Activated CD4-positive, alpha-beta memory T cell treated with anti-CD3 and anti-CD28 coated beads for 36 hours (primary cell): ENCODE results near the gene CDH12. TPM values are rescaled to one million over a fixed set of nuclear protein-coding genes. Genes with fewer than 3 reads are reported as not detected.

Experiments
- CTCF ChIA-PET: fragments of 350-600 bp; sonication (Branson Sonifier 250); formaldehyde crosslinking; loops from one replicate; lab custom pipeline; 2021; ENCODE audit warnings: antibody characterized with exemption, inconsistent platforms; lab: Charles Lee
- POLR2A ChIA-PET: fragments of 350-600 bp; sonication (Branson Sonifier 250); formaldehyde crosslinking; loops from one replicate; lab custom pipeline; 2021; ENCODE audit warnings: antibody characterized with exemption; lab: Charles Lee
- DNase-seq: peaks from one replicate; pipeline ENCODE4 v3.0.0-alpha.2; 2020
- H3K27ac Mint-ChIP-seq: one replicate; pipeline ENCODE4 v1.8.0; 2021; ENCODE audit warnings: mixed read lengths
- H3K27me3 Mint-ChIP-seq: one replicate; pipeline ENCODE4 v1.8.0; 2021; ENCODE audit warnings: mixed read lengths
- H3K36me3 Mint-ChIP-seq: one replicate; pipeline ENCODE4 v1.8.0; 2021; ENCODE audit warnings: mixed read lengths
- H3K4me1 Mint-ChIP-seq: one replicate; pipeline ENCODE4 v1.8.0; 2021; ENCODE audit warnings: low read depth, mixed read lengths
- H3K4me3 Mint-ChIP-seq: one replicate; pipeline ENCODE4 v1.8.0; 2021; ENCODE audit warnings: mild to moderate bottlenecking, mixed read lengths
- H3K9me3 Mint-ChIP-seq: one replicate; pipeline ENCODE4 v1.8.0; 2021; ENCODE audit warnings: mixed read lengths
- intact Hi-C: fragments of 100-400 bp; cut with micrococcal nuclease; formaldehyde crosslinking; loops from one replicate; pipeline ENCODE4 v1.15.1; 2023
- total RNA-seq, 2 experiments: library from RNA; stranded (reverse); gene quantifications; one replicate each; pipeline ENCODE4 v1.2.3, GENCODE V29; 2021

Gene CDH12
- total RNA-seq, 2 experiments from 2014 or later: not detected

DNA sequence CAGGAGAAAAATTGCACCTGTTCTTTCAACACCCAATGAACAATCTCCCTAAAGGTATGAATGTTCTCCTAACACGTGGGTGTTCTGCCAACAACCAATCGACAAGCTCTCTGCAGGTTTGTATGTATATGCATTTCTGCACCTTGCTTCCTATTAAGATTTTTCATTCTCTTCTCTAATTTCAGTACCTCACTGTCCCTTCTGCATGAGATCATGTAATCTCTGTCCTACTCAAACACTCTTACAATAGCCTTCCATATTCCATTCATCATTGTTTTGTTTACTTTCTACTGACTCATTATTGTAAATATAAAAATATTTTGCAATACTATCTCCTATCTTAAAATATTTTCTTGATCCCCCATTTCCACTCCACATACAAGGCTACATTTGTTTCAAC is 382.0 kb downstream of the CDH12 start:
- no peaks in the 10 kb centered on the region for H3K36me3 Mint-ChIP-seq
- POLR2A ChIA-PET: no interaction called here
- no peaks in the 10 kb centered on the region for H3K27me3 Mint-ChIP-seq
- CTCF ChIA-PET: no interaction called here
- no peak overlapping the region for H3K4me3 Mint-ChIP-seq
- DNase-seq: no peak
- no peaks in the 10 kb centered on the region for H3K4me1 Mint-ChIP-seq
- intact Hi-C loops: no loop called here
- H3K27ac Mint-ChIP-seq: no peak overlapping the region
- peaks cover 18% of the 10 kb centered on the region for H3K9me3 Mint-ChIP-seq

DNA sequence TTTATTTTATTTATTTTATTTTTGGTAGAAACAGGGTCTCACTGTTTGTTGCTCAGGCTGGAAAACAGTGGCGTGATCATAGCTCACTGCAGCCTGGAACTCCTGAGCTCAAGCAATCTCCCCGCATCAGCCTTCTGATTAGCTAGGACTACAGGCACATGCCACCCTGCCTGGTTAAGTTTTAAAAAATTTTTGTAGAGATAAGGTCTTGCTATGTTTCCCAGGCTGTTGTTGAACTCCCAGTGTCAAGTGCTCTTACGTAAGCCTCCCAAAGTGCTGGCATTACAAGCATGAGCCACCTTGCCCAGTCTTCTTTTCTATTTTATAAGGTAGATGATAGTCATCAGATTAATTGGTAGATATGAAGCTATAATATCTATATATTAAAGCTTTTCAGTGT is 382.7 kb downstream of the CDH12 start:
- POLR2A ChIA-PET: no interaction called here
- no peaks in the 10 kb centered on the region for H3K4me1 Mint-ChIP-seq
- H3K27me3 Mint-ChIP-seq: no peaks in the 10 kb centered on the region
- CTCF ChIA-PET: no interaction called here
- DNase-seq: no peak
- no peak overlapping the region for H3K27ac Mint-ChIP-seq
- intact Hi-C loops: no loop called here
- H3K36me3 Mint-ChIP-seq: no peaks in the 10 kb centered on the region
- no peak overlapping the region for H3K4me3 Mint-ChIP-seq
- peaks cover 25% of the 10 kb centered on the region for H3K9me3 Mint-ChIP-seq

DNA sequence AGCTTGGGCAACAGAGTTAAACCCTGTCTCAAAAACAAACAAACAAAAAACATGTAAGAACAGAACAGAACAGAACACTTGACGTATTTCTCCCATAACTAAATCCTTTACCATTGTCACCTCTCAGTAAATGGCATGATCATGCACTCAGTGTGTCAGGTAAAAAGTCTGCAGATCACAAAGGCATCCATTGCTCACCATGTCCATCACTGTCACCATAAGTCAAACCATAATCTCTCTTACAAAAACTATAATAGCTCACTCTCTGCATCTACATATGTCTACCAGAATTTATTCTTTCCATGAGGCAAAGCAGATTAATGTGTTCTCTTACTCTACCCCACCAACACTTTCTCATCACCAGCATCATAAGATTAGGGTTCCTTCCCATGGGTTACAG is 387.5 kb downstream of the CDH12 start:
- H3K4me3 Mint-ChIP-seq: no peak overlapping the region
- DNase-seq: no peak
- no peak overlapping the region for H3K27ac Mint-ChIP-seq
- POLR2A ChIA-PET: no interaction called here
- no peaks in the 10 kb centered on the region for H3K27me3 Mint-ChIP-seq
- H3K9me3 Mint-ChIP-seq: peaks cover 25% of the 10 kb centered on the region
- intact Hi-C loops: no loop called here
- H3K36me3 Mint-ChIP-seq: no peaks in the 10 kb centered on the region
- no peaks in the 10 kb centered on the region for H3K4me1 Mint-ChIP-seq
- CTCF ChIA-PET: no interaction called here

DNA sequence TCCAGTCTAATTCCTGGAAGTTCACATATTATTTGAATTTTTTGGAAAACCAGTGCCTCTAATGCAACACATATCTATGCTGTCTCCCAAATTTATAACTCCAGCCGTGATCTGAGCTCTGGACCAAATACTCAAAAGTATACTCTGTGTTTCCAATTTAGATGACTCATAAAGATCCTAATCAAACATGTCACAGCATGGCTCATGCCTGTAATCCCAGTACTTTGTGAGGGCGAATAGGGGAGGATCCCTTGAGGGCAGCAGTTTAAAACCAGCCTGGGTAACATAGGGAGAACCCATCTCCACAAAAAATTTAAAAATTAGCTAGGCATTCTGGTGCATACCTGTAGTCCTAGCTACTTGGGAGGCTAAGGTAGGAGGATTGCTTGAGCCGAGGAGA is 388.0 kb downstream of the CDH12 start:
- POLR2A ChIA-PET: no interaction called here
- CTCF ChIA-PET: no interaction called here
- Mint-ChIP-seq H3K4me1 (no peaks in the 10 kb centered on the region), H3K4me3 (no peak overlapping the region), H3K9me3 (peaks cover 25% of the 10 kb centered on the region), H3K27ac (no peak overlapping the region), H3K36me3 (no peaks in the 10 kb centered on the region), H3K27me3 (no peaks in the 10 kb centered on the region)
- no peak for DNase-seq
- intact Hi-C loops: no loop called here

DNA sequence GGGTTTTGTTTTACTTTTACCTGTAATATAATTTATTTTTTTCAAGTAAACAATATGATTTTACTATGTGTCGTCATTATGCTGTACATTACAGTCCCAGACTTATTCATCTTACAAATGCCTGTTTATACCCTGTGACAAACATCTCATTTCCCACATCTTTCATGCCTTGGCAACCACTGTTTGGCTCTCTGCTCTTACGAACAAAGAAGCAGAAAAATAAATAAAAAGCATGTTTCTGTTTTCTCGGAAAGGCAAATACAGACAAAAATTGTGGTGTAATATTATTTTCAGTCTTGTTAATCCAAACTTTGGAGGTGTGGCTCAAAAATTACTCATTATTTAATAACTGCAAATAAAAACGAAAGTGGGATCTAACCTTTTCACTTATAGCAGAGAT is 393.0 kb downstream of the CDH12 start:
- no peak overlapping the region for H3K4me3 Mint-ChIP-seq
- POLR2A ChIA-PET: no interaction called here
- CTCF ChIA-PET: no interaction called here
- no peak overlapping the region for H3K27ac Mint-ChIP-seq
- no peaks in the 10 kb centered on the region for H3K4me1 Mint-ChIP-seq
- intact Hi-C loops: no loop called here
- H3K36me3 Mint-ChIP-seq: no peaks in the 10 kb centered on the region
- peaks cover 19% of the 10 kb centered on the region for H3K9me3 Mint-ChIP-seq
- no peak for DNase-seq
- H3K27me3 Mint-ChIP-seq: no peaks in the 10 kb centered on the region

DNA sequence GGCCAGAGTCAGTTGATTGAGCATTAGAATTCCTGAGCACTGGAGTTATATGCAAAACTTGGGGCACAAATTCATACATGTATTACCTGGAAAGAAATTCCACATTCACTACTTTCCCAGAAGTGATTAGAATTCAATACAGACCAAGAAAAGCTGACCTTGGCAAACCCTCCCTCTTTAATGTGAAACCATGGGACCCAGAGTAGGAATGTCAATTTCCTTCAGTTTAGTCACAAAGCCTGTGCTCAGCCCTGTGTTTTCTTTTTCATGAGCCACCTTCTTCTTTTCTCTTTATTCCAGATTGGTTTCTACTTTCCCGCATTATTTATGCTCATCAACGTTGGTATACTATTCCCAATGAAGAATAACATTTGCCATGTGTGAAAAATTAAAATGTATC is 420.2 kb downstream of the CDH12 start:
- ChIA-PET POLR2A (no interaction called here), CTCF (interaction anchor here (1.1 kb wide), 1 partner anchor 22 kb away, joined by 4 read pairs; no protein-coding TSS in a partner anchor)
- Mint-ChIP-seq H3K9me3 (peaks cover 19% of the 10 kb centered on the region), H3K27me3 (no peaks in the 10 kb centered on the region), H3K4me1 (no peaks in the 10 kb centered on the region), H3K27ac (no peak overlapping the region), H3K4me3 (no peak overlapping the region), H3K36me3 (no peaks in the 10 kb centered on the region)
- intact Hi-C loops: no loop called here
- DNase-seq: no peak

DNA sequence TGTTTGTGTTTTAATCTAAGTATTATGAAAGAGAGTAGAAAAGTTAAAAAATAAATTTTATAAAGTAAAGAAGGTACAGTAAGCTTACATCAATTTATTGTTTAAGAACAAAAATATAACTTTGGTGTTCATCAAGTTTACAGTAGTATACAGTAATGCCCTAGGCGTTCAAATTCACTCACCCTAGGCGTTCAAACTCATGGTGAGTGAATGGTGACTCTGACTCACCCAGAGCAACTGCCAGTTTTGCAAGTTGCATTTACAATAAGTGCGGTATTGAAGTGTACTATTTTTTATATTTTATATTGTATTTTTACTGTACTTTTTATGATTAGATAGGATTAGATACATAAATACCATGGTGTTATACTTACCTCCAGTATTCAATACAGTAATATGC is 421.3 kb downstream of the CDH12 start:
- peaks cover 19% of the 10 kb centered on the region for H3K9me3 Mint-ChIP-seq
- H3K36me3 Mint-ChIP-seq: no peaks in the 10 kb centered on the region
- no peaks in the 10 kb centered on the region for H3K27me3 Mint-ChIP-seq
- no peak overlapping the region for H3K4me3 Mint-ChIP-seq
- DNase-seq: no peak
- no peak overlapping the region for H3K27ac Mint-ChIP-seq
- CTCF ChIA-PET: no interaction called here
- POLR2A ChIA-PET: no interaction called here
- no peaks in the 10 kb centered on the region for H3K4me1 Mint-ChIP-seq
- intact Hi-C loops: no loop called here

DNA sequence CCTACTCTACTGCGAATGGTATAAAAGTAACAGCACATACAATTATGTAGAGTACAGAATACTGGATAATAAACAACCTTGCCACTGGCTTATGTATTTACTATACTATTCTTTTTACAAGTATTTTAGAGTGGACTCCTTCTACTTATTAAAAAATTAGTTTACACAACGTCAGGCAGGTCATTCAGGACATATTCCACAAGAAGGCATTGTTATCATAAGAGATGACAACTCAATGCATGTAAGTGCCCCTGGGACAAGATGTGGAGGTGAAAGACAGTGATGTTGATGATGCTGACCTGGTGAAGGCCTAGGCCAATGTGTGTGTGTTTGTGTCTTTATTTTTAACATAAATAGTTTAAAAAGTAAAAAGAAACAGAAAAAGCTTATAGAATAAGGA is 421.7 kb downstream of the CDH12 start:
- no peak for DNase-seq
- H3K36me3 Mint-ChIP-seq: no peaks in the 10 kb centered on the region
- ChIA-PET CTCF (no interaction called here), POLR2A (no interaction called here)
- no peaks in the 10 kb centered on the region for H3K4me1 Mint-ChIP-seq
- no peaks in the 10 kb centered on the region for H3K27me3 Mint-ChIP-seq
- intact Hi-C loops: no loop called here
- peaks cover 19% of the 10 kb centered on the region for H3K9me3 Mint-ChIP-seq
- no peak overlapping the region for H3K27ac Mint-ChIP-seq
- H3K4me3 Mint-ChIP-seq: no peak overlapping the region

DNA sequence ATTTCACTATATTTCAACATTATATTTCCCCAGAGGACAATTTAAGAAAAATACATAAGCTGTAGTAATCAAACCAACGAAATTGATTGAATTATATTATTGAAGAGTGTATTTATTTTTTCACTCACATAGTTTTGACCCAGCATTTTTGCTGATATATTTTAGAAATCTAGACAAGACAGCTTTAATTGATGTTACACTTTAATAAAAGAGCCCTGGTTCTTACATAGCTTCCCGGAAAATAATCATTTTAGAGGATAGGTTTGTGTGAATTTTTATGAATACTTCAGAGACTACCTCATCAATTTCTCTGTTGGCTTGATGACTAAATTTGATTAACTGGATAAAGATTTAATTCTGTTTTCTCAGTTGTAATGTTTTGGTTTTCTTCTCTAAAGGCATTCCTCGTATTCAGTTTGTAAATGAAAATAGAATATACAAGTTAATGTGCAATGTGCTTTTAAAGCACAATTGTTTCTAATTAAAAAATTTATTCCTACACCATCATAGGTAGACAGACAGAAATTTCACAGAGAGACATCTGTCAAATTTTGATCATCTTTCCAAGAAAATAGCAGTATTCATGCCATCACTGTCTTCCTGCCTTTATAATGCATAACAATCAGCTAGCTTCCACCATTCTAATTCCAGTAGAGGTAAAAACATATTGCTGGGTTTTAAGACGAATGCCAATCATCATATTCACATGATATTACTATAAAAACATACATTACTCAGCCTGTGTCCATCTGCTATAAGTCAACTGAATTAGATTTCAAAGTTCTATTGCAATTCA is 441.4 kb downstream of the CDH12 start:
- ChIA-PET CTCF (no interaction called here), POLR2A (no interaction called here)
- no peaks in the 10 kb centered on the region for H3K4me1 Mint-ChIP-seq
- no peak for DNase-seq
- no peak overlapping the region for H3K27ac Mint-ChIP-seq
- no peak overlapping the region for H3K4me3 Mint-ChIP-seq
- peaks cover 21% of the 10 kb centered on the region for H3K9me3 Mint-ChIP-seq
- no peaks in the 10 kb centered on the region for H3K27me3 Mint-ChIP-seq
- H3K36me3 Mint-ChIP-seq: no peaks in the 10 kb centered on the region
- intact Hi-C loops: no loop called here

DNA sequence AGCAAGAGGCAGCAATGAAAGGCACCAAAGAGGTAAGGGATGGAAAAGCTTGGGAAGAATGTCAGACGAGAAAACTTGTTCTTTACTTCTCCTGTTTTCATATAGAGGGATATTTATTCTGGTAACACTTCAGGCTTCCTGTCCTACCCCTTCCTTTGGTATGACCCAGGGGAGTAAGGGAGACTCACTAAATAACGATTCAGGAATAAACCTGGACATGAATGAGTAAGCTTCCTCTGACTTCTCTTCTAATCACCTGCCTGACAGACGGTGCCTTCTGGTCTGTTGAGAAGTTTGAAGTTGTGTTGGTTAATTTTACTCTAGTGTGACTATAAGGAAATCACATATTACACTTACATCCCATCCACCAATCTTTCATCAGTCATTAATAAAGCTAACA is 461.2 kb downstream of the CDH12 start:
- H3K27me3 Mint-ChIP-seq: no peaks in the 10 kb centered on the region
- intact Hi-C loops: no loop called here
- DNase-seq: no peak
- CTCF ChIA-PET: no interaction called here
- no peaks in the 10 kb centered on the region for H3K4me1 Mint-ChIP-seq
- peaks cover 15% of the 10 kb centered on the region for H3K9me3 Mint-ChIP-seq
- H3K4me3 Mint-ChIP-seq: no peak overlapping the region
- no peaks in the 10 kb centered on the region for H3K36me3 Mint-ChIP-seq
- POLR2A ChIA-PET: no interaction called here
- no peak overlapping the region for H3K27ac Mint-ChIP-seq

DNA sequence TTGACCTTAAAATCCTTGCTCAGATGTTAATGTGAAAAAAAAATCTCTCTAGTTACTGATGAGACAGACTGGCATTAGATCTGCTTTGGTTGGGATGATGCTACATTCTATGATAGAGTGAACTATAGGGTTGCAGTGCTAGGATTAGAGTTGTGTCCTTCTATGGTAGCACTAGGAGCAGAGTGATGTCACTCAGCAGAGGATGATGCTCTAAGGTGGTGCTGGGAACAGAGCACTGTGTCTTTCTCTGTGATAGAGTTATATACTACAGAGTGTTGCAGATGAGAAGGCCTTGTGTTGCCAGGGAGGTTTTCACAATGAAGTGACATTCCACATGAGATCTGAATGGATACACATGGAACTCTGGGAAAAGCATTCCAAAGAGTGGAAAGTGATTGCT is 462.3 kb downstream of the CDH12 start:
- intact Hi-C loops: no loop called here
- no peak for DNase-seq
- H3K9me3 Mint-ChIP-seq: peaks cover 15% of the 10 kb centered on the region
- H3K36me3 Mint-ChIP-seq: no peaks in the 10 kb centered on the region
- H3K4me3 Mint-ChIP-seq: no peak overlapping the region
- no peaks in the 10 kb centered on the region for H3K27me3 Mint-ChIP-seq
- no peaks in the 10 kb centered on the region for H3K4me1 Mint-ChIP-seq
- ChIA-PET CTCF (no interaction called here), POLR2A (no interaction called here)
- H3K27ac Mint-ChIP-seq: no peak overlapping the region

DNA sequence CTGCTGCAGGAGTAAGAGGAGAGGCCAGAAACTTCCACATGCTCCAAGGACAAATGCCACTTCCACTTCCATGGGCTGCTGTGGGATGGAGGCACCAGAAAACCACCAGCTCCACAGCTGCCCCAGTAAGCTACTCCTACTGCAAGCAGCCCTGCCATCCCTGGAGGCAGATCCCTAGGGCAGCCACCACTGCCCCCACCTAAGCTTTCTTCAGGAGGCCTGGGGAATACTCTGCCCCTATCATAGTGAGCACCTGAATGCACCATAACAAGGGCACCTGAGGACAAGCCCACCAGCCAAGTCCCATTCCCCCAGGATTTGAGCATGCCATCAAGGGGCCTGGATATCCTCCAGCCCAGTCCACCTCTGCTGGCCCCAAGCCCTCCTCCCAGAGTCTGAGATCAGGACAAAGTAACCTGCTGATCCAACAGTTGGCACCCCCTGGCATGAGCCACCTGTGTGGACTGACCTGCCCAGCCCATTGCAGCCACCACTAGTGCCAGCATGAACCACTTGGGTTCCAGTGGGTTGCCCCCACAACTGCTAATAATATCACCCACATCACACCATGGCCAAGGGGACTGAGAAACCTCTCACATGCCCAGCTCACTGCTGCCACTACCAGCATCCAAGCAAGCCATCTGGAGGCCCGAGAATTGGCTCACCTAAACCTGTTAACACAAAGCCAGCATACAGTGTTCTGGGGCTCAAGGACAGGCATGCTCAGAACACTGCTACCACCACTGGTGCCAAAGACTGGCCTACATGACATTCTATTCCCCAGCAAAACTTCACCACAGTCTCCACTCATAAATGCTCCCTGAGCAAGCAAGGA is 480.1 kb downstream of the CDH12 start:
- Mint-ChIP-seq H3K27ac (no peak overlapping the region), H3K4me1 (no peaks in the 10 kb centered on the region), H3K36me3 (no peaks in the 10 kb centered on the region), H3K4me3 (no peak overlapping the region), H3K9me3 (peaks cover 12% of the 10 kb centered on the region), H3K27me3 (no peaks in the 10 kb centered on the region)
- ChIA-PET POLR2A (no interaction called here), CTCF (no interaction called here)
- intact Hi-C loops: no loop called here
- DNase-seq: no peak
